ENCODE results near the gene FBLL1.
"Not testable (repeated sequence)": the region's sequence is repeated elsewhere in the genome, so short reads cannot be mapped to it uniquely, and the experiment has no call there.

The FBLL1 gene

GRCh38 chr5:168553377-168554130, 24.4 kb downstream of the FBLL1 start:
- no peak for DNase-seq

DNA sequence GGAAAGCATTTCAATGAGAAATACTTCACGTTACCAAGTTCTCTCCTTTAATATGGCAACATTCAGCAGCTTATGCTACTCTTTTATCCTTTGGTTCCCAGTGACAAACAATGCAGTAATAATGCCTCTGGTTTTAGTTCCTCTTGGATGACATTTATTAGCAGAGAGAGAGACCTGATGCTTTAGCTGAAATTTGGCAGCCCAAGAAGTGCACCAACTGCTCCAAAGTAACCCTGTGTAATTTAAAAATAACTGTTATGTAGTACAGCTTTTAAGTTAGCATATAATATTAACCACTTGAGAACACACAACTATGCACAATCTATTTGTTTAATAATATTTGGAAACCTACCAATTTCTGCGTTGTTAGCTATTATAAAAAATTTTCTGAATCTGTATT, 28.3 kb downstream of the FBLL1 start:
- no peak for DNase-seq

DNA sequence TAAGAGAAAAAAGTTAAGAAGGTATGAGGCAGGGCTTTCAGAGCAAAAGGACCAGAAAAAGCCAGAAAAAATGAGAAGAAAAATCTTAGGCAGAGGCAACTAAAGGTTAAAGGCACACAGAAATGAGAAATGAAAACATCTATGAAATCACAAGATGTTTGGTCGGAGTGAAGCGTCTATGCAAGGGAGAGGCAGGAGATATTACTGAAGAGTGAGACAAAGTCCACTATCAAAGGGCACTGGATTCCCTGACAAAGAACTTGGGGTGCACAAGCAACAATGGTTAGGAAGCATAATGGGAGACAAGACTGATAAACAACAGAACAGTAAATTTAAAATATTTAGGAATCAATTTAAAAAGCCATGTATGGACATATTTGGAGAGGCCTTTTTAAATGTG, 33.2 kb downstream of the FBLL1 start:
- no peak for DNase-seq

DNA sequence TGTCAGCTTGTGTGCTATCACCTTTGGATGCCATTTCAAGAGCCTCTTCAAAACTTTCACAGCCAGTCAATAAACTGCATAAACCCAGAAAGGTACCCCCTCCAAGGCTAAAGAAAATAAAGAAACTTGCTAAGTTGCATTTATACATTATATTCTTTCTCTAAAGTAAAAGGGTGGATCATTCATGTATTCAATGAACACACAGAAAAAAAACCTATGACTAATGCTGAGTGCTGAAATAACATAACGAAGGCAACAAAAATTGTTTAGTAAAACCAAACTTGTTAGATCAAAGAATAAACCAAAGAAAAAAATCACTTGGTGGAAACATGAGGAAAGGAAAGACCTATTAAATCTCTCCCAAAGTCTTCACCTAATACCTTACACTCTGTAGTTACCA, 34.9 kb downstream of the FBLL1 start:
- DNase-seq = no peak

DNA sequence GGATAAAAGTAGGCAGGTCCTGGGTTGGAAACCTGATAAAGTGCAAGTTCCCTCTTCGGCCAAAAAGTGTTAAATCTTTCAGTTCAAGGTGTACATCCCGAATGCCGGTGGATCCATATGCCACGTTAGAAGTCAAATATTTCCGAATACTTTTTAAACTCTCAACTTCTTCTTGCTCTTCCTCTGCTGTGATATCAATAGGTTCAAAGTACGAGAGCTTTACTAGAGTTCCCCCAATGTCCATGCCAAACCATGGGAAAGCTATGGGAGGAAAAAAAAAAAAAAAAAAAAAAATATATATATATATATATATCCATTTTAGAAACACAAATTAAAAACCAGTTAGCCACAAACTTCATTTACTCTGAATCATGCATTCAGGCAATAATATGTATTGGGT, 39.6 kb downstream of the FBLL1 start:
- DNase-seq = no peak

DNA sequence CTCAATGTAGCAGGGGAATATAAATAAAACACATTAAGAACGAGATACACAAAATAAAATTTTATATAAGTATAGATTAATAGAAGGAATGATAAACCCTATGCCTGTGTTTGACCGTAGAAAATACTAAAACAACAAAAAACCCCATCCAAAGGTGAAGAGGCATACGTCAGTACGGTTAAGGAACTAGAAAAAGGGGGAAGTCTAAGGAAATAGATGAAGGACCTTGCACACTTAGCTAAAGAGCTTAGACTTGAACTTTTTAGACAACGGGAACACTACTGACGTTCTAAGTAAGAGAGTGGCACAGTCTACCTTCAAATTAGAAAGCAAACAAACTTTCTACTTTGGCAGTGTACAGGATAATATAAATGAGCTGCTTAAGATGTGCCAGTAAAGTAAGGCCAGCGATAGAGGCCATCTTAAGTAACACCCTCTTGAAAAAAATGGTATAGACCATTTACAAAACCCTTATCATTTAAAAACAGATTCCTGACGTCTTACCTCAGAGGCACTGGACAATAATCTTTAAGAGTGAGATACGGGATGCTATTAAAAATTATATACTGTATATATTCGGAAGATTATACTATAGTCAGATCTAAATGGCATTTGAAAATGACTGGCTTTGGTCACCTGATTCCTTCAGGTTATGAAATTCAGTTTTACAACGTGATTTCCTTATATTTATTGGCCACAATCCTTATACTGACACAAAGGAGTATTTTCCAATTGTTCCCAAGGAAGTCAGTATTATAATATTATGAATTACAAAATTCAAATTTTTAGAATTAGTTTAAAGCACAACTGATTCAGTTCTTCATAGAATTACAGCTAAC, 41.6 kb downstream of the FBLL1 start:
- no peak for DNase-seq

GRCh38 chr5:168573663-168574062, 44.6 kb downstream of the FBLL1 start:
- not testable (repeated sequence) for DNase-seq

DNA sequence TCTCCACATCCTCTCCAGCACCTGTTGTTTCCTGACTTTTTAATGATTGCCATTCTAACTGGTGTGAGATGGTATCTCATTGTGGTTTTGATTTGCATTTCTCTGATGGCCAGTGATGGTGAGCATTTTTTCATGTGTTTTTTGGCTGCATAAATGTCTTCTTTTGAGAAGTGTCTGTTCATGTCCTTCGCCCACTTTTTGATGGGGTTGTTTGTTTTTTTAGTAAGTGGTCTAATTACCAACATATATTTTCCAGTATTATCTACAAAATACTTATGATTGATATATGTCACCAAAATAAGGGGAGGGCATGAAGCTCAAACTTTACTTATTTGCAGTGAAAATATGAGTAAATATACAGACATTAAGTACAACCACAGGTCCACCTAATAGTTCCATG, 45.1 kb downstream of the FBLL1 start:
- DNase-seq = not testable (repeated sequence)

GRCh38 chr5:168575391-168576372, 46.6 kb downstream of the FBLL1 start:
- DNase-seq = no peak

DNA sequence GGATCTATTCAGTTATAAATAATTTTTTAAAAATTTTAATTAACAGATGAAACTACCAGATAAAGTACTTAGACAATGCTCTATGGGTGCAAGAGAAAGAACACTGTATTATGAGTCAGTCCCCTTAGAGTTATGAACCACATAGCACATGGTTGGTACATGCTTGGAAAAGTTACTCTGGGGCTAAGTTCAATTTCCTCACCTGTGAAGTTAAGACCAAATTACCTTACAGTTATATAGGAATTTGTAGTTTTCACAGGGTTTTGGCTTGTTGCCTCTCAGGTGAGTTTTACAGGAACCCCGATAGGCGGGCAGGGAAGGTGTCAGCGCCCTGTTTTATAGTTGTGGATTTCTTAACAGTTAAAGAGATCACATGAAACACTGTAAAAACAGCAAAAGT, 48.9 kb downstream of the FBLL1 start:
- no peak for DNase-seq

DNA sequence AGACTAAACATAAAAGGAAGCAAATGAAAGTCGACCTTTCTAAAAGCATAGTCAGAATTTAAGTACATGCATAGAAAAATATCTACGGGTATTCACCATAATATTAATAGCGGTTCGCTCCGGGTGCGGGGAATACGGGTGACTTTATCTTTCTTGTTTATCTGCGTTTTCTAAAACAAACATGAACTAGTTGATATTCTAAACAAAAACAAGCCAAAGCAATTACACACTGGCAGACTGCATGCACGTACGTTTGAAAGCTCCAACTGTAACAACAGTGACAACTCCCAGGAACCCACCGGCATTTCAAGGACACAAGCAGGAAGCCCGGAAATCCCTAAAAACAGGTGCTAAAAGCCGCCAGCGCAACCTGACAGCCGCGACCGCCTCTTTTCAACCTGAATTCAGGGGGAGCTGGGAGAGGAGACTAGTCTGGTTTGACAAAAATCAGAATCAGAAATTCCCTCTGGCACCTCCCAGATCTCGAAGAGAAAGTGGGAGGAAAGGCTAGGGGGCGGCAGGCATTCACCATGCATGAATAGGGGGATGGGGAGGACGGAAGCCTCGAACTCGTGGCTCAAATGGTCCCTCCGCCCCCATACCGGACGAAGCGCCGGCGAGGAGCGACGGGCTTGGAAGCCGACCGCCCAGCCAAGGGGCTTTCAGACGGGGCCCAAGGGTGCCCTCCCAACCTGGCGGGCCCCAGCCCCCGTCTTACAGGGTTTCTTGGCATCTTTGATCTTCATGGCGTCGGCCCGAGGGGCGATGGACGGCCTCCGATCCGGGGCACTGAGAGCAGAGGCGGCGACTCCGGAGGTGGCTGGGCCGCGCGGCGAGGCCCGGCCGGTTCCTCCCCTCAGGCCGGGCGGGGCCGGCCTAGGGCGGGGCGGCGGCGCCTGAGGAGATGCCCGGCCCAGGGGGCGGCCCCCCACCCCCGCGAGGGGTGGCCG, 49.7 kb downstream of the FBLL1 start, which contains the start of gene PANK3:
TSS of gene PANK3 (minus strand) at position 831 of the 950 bp plus-strand sequence. CDS start at position 746, 85 bp downstream.
- no peak for DNase-seq

- peak; percentile 100 for DNase-seq
Observed at GRCh38 chr5:168579488-168580226, 50.6 kb downstream of the FBLL1 start.

- DNase-seq = no peak
Observed at GRCh38 chr5:168580227-168580508, 51.1 kb downstream of the FBLL1 start.

All from fibroblast of skin of abdomen (primary cell).